Fibroblast of lung (primary cell): ENCODE data around the gene SPRY1. TPM values are rescaled to one million over a fixed set of nuclear protein-coding genes. Genes with fewer than 3 reads are reported as not detected.

Source experiments
- DNase-seq, 2 donors: peaks; one replicate each; pipeline versions ENCODE4 v3.0.0 to v3.0.0-alpha.2; 2010; ENCODE audit warnings: low read depth in 2 of 2
- H2AFZ ChIP-seq: 2 replicates; pipeline ENCODE4 v1.5.1; 2012; ENCODE audit warnings: low read length, control low read depth, inconsistent platforms
- H3K27ac ChIP-seq: 2 replicates; pipeline ENCODE4 v1.5.1; 2011; ENCODE audit warnings: low read length, control low read depth; ENCODE audit not compliant: insufficient read depth
- H3K27me3 ChIP-seq: 2 replicates; pipeline ENCODE4 v1.5.1; 2011; ENCODE audit warnings: mild to moderate bottlenecking, low read length; ENCODE audit not compliant: control insufficient read depth, insufficient read depth
- H3K36me3 ChIP-seq: 2 replicates; pipeline ENCODE4 v1.5.1; 2011; ENCODE audit warnings: low read length; ENCODE audit not compliant: control insufficient read depth, insufficient read depth
- H3K4me1 ChIP-seq: 2 replicates; pipeline ENCODE4 v1.5.1; 2011; ENCODE audit warnings: low read length; ENCODE audit not compliant: control insufficient read depth, insufficient read depth; ENCODE audit errors: extremely low read depth
- H3K4me2 ChIP-seq: 2 replicates; pipeline ENCODE4 v1.5.1; 2011; ENCODE audit warnings: low read length, control low read depth; ENCODE audit not compliant: insufficient read depth; ENCODE audit errors: extremely low read depth
- H3K4me3 ChIP-seq, 4 experiments: fragments of 200-600 bp in 1 of 4; sonication (generic) in 1 of 4; replicated peaks in 1 of 4; 2 replicates each; pipeline ENCODE4 v1.5.1; 2011 to 2016; ENCODE audit warnings: low read length in 4 of 4, low read depth in 3 of 4, mild to moderate bottlenecking in 3 of 4, control low read depth in 2 of 4, inconsistent platforms in 1 of 4, mixed read lengths in 1 of 4; ENCODE audit not compliant: insufficient read depth in 1 of 4; ENCODE audit errors: control extremely low read depth in 1 of 4
- H3K79me2 ChIP-seq: 2 replicates; pipeline ENCODE4 v1.5.1; 2012; ENCODE audit warnings: mild to moderate bottlenecking, low read length, inconsistent platforms; ENCODE audit not compliant: control insufficient read depth, insufficient read depth
- H3K9ac ChIP-seq: 2 replicates; pipeline ENCODE4 v1.5.1; 2011; ENCODE audit warnings: mild to moderate bottlenecking, low read length, control low read depth; ENCODE audit not compliant: insufficient read depth
- H3K9me3 ChIP-seq: 2 replicates; pipeline ENCODE4 v1.5.1; 2012; ENCODE audit warnings: low read depth, low read length; ENCODE audit not compliant: control insufficient read depth, insufficient read depth
- H4K20me1 ChIP-seq: 2 replicates; pipeline ENCODE4 v1.5.1; 2011; ENCODE audit warnings: low read length; ENCODE audit not compliant: control insufficient read depth, insufficient read depth; ENCODE audit errors: extremely low read depth
- EZH2 ChIP-seq: IDR thresholded peaks from 2 replicates; pipeline ENCODE4 v1.5.1; 2012; ENCODE audit warnings: low read length, control low read depth, mild to moderate bottlenecking; ENCODE audit errors: missing control alignments
- polyA plus RNA-seq, 2 donors: library from polyadenylated mRNA; depleted of rRNA in 1 of 2; stranded (reverse) in 1 of 2; unstranded in 1 of 2; fragments of >200 nt; gene quantifications; 2 replicates each; pipeline ENCODE4 v1.2.1, GENCODE V29; 2011 to 2012; ENCODE audit warnings: missing spikeins in 1 of 2
- total RNA-seq: library from RNA; depleted of rRNA; stranded (reverse); fragments of >200 nt; gene quantifications from 2 replicates; pipeline ENCODE4 v1.2.1, GENCODE V29; 2014
- TF ChIP-seq, protein P1 (sequence below), 2 donors: IDR thresholded peaks in 1 of 2; conservative IDR thresholded peaks in 1 of 2; 1 replicate in 1 of 2; 2 replicates in 1 of 2; pipeline ENCODE4 v1.5.1; 2011 to 2012; ENCODE audit warnings: low read length in 2 of 2, control low read depth in 1 of 2, inconsistent platforms in 1 of 2, low read depth in 1 of 2, mild to moderate bottlenecking in 1 of 2

Gene SPRY1
- total and polyA plus RNA-seq, 2 donors (not counting 1 experiment from before 2014, with no cell fraction given) = 21.3 to 23.9 TPM

DNA sequence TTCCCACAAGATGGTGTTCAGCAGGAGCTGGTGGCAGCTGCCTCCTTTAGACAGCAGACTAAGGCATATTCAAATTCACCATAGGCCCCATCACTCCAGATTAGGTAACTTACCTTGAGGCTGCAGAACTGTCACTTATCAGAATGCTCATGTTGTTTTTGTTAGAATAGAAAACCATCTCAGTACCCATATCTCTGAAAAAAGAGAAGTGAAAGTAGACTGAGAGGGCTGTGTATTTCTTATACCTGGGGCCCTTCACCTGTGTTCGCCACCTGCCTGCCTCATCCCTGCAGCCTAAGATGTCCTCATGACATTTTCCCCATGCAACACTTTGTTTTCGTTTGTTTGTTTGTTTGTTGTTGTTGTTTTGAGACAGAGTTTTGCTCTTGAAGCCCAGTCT is 32.9 kb upstream of the SPRY1 start:
- DNase-seq = no peak
- H4K20me1 ChIP-seq = no peaks in the 10 kb centered on the region
- no peaks in the 10 kb centered on the region for H3K4me1 ChIP-seq
- H3K9me3 ChIP-seq = no peaks in the 10 kb centered on the region
- H3K27ac ChIP-seq = no peak overlapping the region
- TF ChIP-seq, protein P1, sequence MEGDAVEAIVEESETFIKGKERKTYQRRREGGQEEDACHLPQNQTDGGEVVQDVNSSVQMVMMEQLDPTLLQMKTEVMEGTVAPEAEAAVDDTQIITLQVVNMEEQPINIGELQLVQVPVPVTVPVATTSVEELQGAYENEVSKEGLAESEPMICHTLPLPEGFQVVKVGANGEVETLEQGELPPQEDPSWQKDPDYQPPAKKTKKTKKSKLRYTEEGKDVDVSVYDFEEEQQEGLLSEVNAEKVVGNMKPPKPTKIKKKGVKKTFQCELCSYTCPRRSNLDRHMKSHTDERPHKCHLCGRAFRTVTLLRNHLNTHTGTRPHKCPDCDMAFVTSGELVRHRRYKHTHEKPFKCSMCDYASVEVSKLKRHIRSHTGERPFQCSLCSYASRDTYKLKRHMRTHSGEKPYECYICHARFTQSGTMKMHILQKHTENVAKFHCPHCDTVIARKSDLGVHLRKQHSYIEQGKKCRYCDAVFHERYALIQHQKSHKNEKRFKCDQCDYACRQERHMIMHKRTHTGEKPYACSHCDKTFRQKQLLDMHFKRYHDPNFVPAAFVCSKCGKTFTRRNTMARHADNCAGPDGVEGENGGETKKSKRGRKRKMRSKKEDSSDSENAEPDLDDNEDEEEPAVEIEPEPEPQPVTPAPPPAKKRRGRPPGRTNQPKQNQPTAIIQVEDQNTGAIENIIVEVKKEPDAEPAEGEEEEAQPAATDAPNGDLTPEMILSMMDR (conservative IDR thresholded peaks at IDR 0.05 in 1 of 2, IDR thresholded peaks at IDR 0.05 in 1 of 2; ENCODE audit: low read depth in 1 of 2, low read length in 2 of 2) = no peak
- no peak for TF ChIP-seq EZH2
- no peaks in the 10 kb centered on the region for H3K27me3 ChIP-seq
- no peaks in the 10 kb centered on the region for H3K36me3 ChIP-seq
- no peaks in the 10 kb centered on the region for H3K79me2 ChIP-seq
- H3K4me2 ChIP-seq = no peak overlapping the region
- H3K4me3 ChIP-seq = no peak overlapping the region
- H3K9ac ChIP-seq = no peak overlapping the region
- H2AFZ ChIP-seq = no peak overlapping the region

DNA sequence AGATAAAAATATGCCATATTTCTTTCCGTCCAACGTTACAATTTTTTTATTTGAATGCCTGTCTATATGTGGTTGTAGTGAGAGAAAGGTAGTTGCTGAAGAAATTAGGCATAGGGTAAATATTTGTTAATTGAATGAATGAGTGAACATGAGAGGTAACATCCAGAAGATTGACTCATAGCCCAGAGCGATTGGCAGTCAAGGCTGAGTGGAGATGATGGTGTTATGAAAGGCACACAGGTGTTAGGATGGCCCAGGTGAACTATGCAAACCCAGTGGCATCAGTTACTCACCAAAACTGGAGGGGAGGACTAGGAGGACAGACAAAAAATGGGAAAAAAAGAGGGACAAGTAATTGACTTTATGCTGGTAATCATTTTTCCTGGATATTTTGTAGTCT is 31.7 kb upstream of the SPRY1 start:
- Histone ChIP-seq H3K4me2 (no peak overlapping the region), H3K9ac (no peak overlapping the region), H2AFZ (no peak overlapping the region), H4K20me1 (no peaks in the 10 kb centered on the region), H3K27me3 (no peaks in the 10 kb centered on the region), H3K4me3 (no peak overlapping the region), H3K27ac (no peak overlapping the region), H3K36me3 (no peaks in the 10 kb centered on the region), H3K4me1 (no peaks in the 10 kb centered on the region), H3K79me2 (no peaks in the 10 kb centered on the region), H3K9me3 (no peaks in the 10 kb centered on the region)
- no peak for TF ChIP-seq EZH2
- TF ChIP-seq, protein P1 (conservative IDR thresholded peaks at IDR 0.05 in 1 of 2, IDR thresholded peaks at IDR 0.05 in 1 of 2; ENCODE audit: low read depth in 1 of 2, low read length in 2 of 2) = no peak
- no peak for DNase-seq

DNA sequence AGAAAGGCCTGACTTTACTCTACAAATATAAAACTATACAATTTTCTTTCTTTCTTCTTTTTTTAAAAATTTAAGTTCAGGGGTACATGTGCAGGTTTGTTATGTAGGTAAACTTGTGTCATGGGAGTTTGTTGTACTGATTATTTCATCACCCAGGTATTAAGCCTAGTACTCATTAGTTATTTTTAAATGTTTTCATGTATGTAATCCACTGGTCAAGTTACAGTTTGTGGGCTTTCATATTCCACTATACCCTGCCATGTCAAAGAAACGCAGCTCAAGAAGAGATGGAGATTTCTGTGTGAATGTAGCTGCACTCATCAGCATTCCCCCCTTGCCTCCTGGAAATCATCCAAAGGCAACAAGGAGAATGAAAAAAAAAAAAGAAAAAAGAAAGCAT is 31.2 kb upstream of the SPRY1 start:
- TF ChIP-seq, protein P1 (conservative IDR thresholded peaks at IDR 0.05 in 1 of 2, IDR thresholded peaks at IDR 0.05 in 1 of 2; ENCODE audit: low read depth in 1 of 2, low read length in 2 of 2) = no peak
- TF ChIP-seq EZH2 = no peak
- H3K4me3 ChIP-seq = no peak overlapping the region
- H4K20me1 ChIP-seq = no peaks in the 10 kb centered on the region
- H2AFZ ChIP-seq = no peak overlapping the region
- H3K4me1 ChIP-seq = no peaks in the 10 kb centered on the region
- peak in 1 of 2 donors; percentile 17 for DNase-seq
- no peaks in the 10 kb centered on the region for H3K27me3 ChIP-seq
- H3K4me2 ChIP-seq = no peak overlapping the region
- H3K27ac ChIP-seq = no peak overlapping the region
- H3K36me3 ChIP-seq = no peaks in the 10 kb centered on the region
- H3K79me2 ChIP-seq = no peaks in the 10 kb centered on the region
- no peaks in the 10 kb centered on the region for H3K9me3 ChIP-seq
- no peak overlapping the region for H3K9ac ChIP-seq
